Endothelial cell of umbilical vein (primary cell): ENCODE results near the gene TMEFF1. TPM values are rescaled to one million over a fixed set of nuclear protein-coding genes. Genes with fewer than 3 reads are reported as not detected.

ENCODE experiments used
- BruUV-seq: library from RNA; stranded (reverse); fragments of 400-500 nt; replicated peaks from 2 replicates; lab custom pipeline; 2021; lab: Mats Ljungman, UMichigan
- CTCF ChIA-PET: fragments of 300-600, 350-600 bp; sonication (Branson Sonifier 250); formaldehyde crosslinking; loops from one replicate; lab custom pipeline; 2021; ENCODE audit warnings: antibody characterized with exemption, inconsistent platforms; lab: Charles Lee
- POLR2A ChIA-PET: fragments of 300-600, 350-600 bp; sonication (Branson Sonifier 250); formaldehyde crosslinking; loops from one replicate; lab custom pipeline; 2021; ENCODE audit warnings: antibody characterized with exemption, inconsistent platforms; lab: Charles Lee
- DNase-seq: peaks from one replicate; pipeline ENCODE4 v3.0.0-alpha.2; 2011; ENCODE audit warnings: low read depth, low spot score
- FAIRE-seq: peaks from 2 replicates; lab custom pipeline; 2011; peaks lifted over from hg19 to GRCh38; lab: Jason Lieb, UNC
- H2AFZ ChIP-seq: 2 replicates; pipeline ENCODE4 v1.6.0; 2012; ENCODE audit warnings: low read depth, low read length, control low read depth, inconsistent platforms
- H3K27ac ChIP-seq: 2 replicates; pipeline ENCODE4 v1.5.1; 2011; ENCODE audit warnings: low read depth, mild to moderate bottlenecking, control low read depth, low read length, moderate library complexity; ENCODE audit not compliant: insufficient read depth
- H3K27me3 ChIP-seq, 2 experiments: 2 replicates each; pipeline versions ENCODE4 v1.6.0 to v1.6.1; 2011; ENCODE audit warnings: low read length in 2 of 2, mixed read lengths in 1 of 2; ENCODE audit not compliant: control insufficient read depth in 2 of 2, insufficient read depth in 2 of 2
- H3K36me3 ChIP-seq, 2 experiments: 2 replicates in 1 of 2; 3 replicates in 1 of 2; pipeline ENCODE4 v1.5.1; 2011; ENCODE audit warnings: low read length in 2 of 2, mild to moderate bottlenecking in 1 of 2, moderate library complexity in 1 of 2; ENCODE audit not compliant: control insufficient read depth in 2 of 2, insufficient read depth in 2 of 2; ENCODE audit errors: extremely low read depth in 1 of 2
- H3K4me1 ChIP-seq: 3 replicates; pipeline ENCODE4 v1.5.1; 2011; ENCODE audit warnings: mild to moderate bottlenecking, low read length; ENCODE audit not compliant: control insufficient read depth, insufficient read depth; ENCODE audit errors: extremely low read depth
- H3K4me2 ChIP-seq: 2 replicates; pipeline ENCODE4 v1.6.1; 2011; ENCODE audit warnings: low read length, control low read depth, mixed read lengths; ENCODE audit not compliant: insufficient read depth
- H3K4me3 ChIP-seq, 3 experiments: fragments of 200-600 bp in 1 of 3; sonication (generic), shearing (Covaris generic) in 1 of 3; replicated peaks in 1 of 3; 2 replicates each; pipeline ENCODE4 v1.5.1; 2011 to 2016; ENCODE audit warnings: control low read depth in 3 of 3, low read length in 3 of 3, mild to moderate bottlenecking in 2 of 3, inconsistent platforms in 1 of 3, low read depth in 1 of 3, moderate library complexity in 1 of 3; ENCODE audit not compliant: insufficient read depth in 1 of 3
- H3K79me2 ChIP-seq: 2 replicates; pipeline ENCODE4 v1.6.0; 2012; ENCODE audit warnings: low read length, inconsistent platforms; ENCODE audit not compliant: control insufficient read depth, insufficient read depth
- H3K9ac ChIP-seq: replicated peaks from 2 replicates; pipeline ENCODE3; 2011; ENCODE audit warnings: low read length, control low read depth; ENCODE audit not compliant: insufficient read depth; ENCODE audit errors: extremely low read depth
- H3K9me1 ChIP-seq: replicated peaks from 3 replicates; pipeline ENCODE4 v1.6.0; 2011; ENCODE audit warnings: mild to moderate bottlenecking, low read length; ENCODE audit not compliant: control insufficient read depth, insufficient read depth; ENCODE audit errors: extremely low read depth
- H3K9me3 ChIP-seq: replicated peaks from 2 replicates; pipeline ENCODE4 v1.5.1; 2012; ENCODE audit warnings: low read length, inconsistent platforms; ENCODE audit not compliant: control insufficient read depth, insufficient read depth
- H4K20me1 ChIP-seq: replicated peaks from 2 replicates; pipeline ENCODE3; 2011; ENCODE audit warnings: mild to moderate bottlenecking, low read length; ENCODE audit not compliant: control insufficient read depth, insufficient read depth; ENCODE audit errors: extremely low read depth
- CTCF ChIP-seq, 2 donors: IDR thresholded peaks; 1 replicate in 1 of 2; 2 replicates in 1 of 2; pipeline ENCODE4 v1.5.1; 2011; ENCODE audit warnings: low read length in 2 of 2, mild to moderate bottlenecking in 2 of 2, moderate library complexity in 2 of 2, control low read depth in 1 of 2, inconsistent platforms in 1 of 2, low read depth in 1 of 2; ENCODE audit not compliant: insufficient read depth in 1 of 2; ENCODE audit errors: extremely low read depth in 1 of 2
- EZH2 ChIP-seq: IDR thresholded peaks from 2 replicates; pipeline ENCODE4 v1.6.1; 2012; ENCODE audit warnings: borderline replicate concordance, low read depth, mild to moderate bottlenecking, moderate library complexity, low read length, inconsistent platforms; ENCODE audit not compliant: severe bottlenecking
- FOS ChIP-seq: IDR thresholded peaks from 2 replicates; pipeline ENCODE4 v1.6.1; 2011; ENCODE audit warnings: mild to moderate bottlenecking, low read length, moderate library complexity, borderline replicate concordance; ENCODE audit not compliant: insufficient read depth
- GATA2 ChIP-seq: IDR thresholded peaks from 2 replicates; pipeline ENCODE4 v1.7.0; 2011; ENCODE audit warnings: low read depth, mild to moderate bottlenecking, moderate library complexity, mixed read lengths, low read length; ENCODE audit not compliant: insufficient read length, insufficient read depth
- JUN ChIP-seq: IDR thresholded peaks from 2 replicates; pipeline ENCODE4 v1.6.1; 2011; ENCODE audit warnings: borderline replicate concordance, low read depth; ENCODE audit not compliant: insufficient read length, insufficient read depth
- MAX ChIP-seq: IDR thresholded peaks from 2 replicates; pipeline ENCODE4 v1.6.1; 2011; ENCODE audit not compliant: insufficient read depth, insufficient read length
- MYC ChIP-seq: IDR thresholded peaks from one replicate; pipeline ENCODE4 v1.6.1; 2011; ENCODE audit warnings: mild to moderate bottlenecking, low read depth, low read length
- POLR2A ChIP-seq: IDR thresholded peaks from 2 replicates; pipeline ENCODE4 v1.6.1; 2012; ENCODE audit warnings: low read depth, mild to moderate bottlenecking, control low read depth, low read length
- POLR2AphosphoS5 ChIP-seq: IDR thresholded peaks from 2 replicates; pipeline ENCODE4 v1.6.1; 2012; ENCODE audit warnings: low read depth, mild to moderate bottlenecking, control low read depth, low read length, moderate library complexity; ENCODE audit not compliant: insufficient read depth
- dilution Hi-C: fragments of 300-500 bp; cut with MboI; formaldehyde crosslinking; loops from one replicate; pipeline ENCODE4 v1.15.0; 2019; ENCODE audit warnings: low sequenced_read_pairs; ENCODE audit not compliant: extremely low pct_ligation_motif_present
- intact Hi-C: fragments of 100-400 bp; cut with micrococcal nuclease; formaldehyde crosslinking; loops from one replicate; pipeline ENCODE4 v1.10.0; 2022
- polyA plus RNA-seq, 4 experiments: library from polyadenylated mRNA; depleted of rRNA in 3 of 4; stranded (reverse) in 3 of 4; unstranded in 1 of 4; fragments of >200 nt; gene quantifications; 2 replicates each; pipeline versions ENCODE4 v1.2.1 to v1.2.3, GENCODE V29; 2011 to 2012; ENCODE audit warnings: missing spikeins in 1 of 4
- total RNA-seq: library from RNA; stranded (reverse); gene quantifications from 2 replicates; pipeline ENCODE4 v1.2.3, GENCODE V29; 2021

TMEFF1 gene
- total and polyA plus RNA-seq, 2 donors (not counting 3 experiments of a cell fraction or from before 2014, with no cell fraction given), result 3.0 to 14.6 TPM

- no peak for FAIRE-seq
- Histone ChIP-seq H3K79me2 (peaks cover 53% of the 10 kb centered on the region), H2AFZ (no peak overlapping the region), H3K9ac (no peak overlapping the region), H3K9me1 (no peaks in the 10 kb centered on the region), H3K36me3 (peaks cover 5 to 14% of the 10 kb centered on the region in 2 experiments), H3K4me3 (no peak overlapping the region), H3K27ac (no peak overlapping the region), H3K4me1 (peaks cover 10% of the 10 kb centered on the region), H3K9me3 (no peaks in the 10 kb centered on the region), H3K4me2 (no peak overlapping the region), H3K27me3 (no peaks in the 10 kb centered on the region), H4K20me1 (peaks cover 3% of the 10 kb centered on the region)
- POLR2A ChIA-PET, result no interaction called here
- BruUV-seq, result no TSS peak
- DNase-seq, result no peak
- dilution Hi-C loops (loop anchor here (25.0 kb wide), 1 partner anchor 112 kb away; no protein-coding TSS in a partner anchor), intact Hi-C loops (no loop called here)
- CTCF ChIA-PET, result interaction anchor here (1.8 to 3.9 kb wide), 2 partner anchors 11 kb away, joined by 4 to 13 read pairs; no protein-coding TSS in a partner anchor
- no peak for TF ChIP-seq GATA2
- TF ChIP-seq EZH2, result no peak
- TF ChIP-seq FOS, result no peak
- TF ChIP-seq JUN, result no peak
- TF ChIP-seq POLR2A, result no peak
- no peak for TF ChIP-seq MAX
- TF ChIP-seq CTCF (IDR thresholded peaks at IDR 0.05; ENCODE audit: extremely low read depth in 1 of 2, insufficient read depth in 1 of 2, low read depth in 1 of 2, low read length in 2 of 2), result no peak
- no peak for TF ChIP-seq POLR2AphosphoS5
- TF ChIP-seq MYC, result no peak
Observed at GRCh38 chr9:100449420-100449819, 23.5 kb upstream of the TMEFF1 start.
